Central memory CD8-positive, alpha-beta T cell (primary cell): ENCODE results near the gene INSR.

Source experiments
- ATAC-seq: fragments of 150-1000 bp; cut with Tn5 transposase; replicated peaks from 2 replicates; pipeline ENCODE4 v1.10.0; 2022; ENCODE audit warnings: mild to moderate bottlenecking, moderate FRiP score, moderate number of reproducible peaks; ENCODE audit not compliant: poor library complexity, severe bottlenecking; ENCODE audit errors: extremely low read depth
- DNase-seq, 2 donors: peaks; one replicate each; pipeline ENCODE4 v3.0.0; 2021; ENCODE audit warnings: low spot score in 2 of 2
- H3K27ac Mint-ChIP-seq: one replicate; pipeline ENCODE4 v1.8.0; 2022; ENCODE audit warnings: low read depth, mild to moderate bottlenecking, moderate library complexity, mixed read lengths
- H3K27me3 Mint-ChIP-seq: one replicate; pipeline ENCODE4 v1.8.0; 2022; ENCODE audit warnings: mixed read lengths
- H3K36me3 Mint-ChIP-seq: one replicate; pipeline ENCODE4 v1.8.0; 2022; ENCODE audit warnings: mild to moderate bottlenecking, moderate library complexity, mixed read lengths; ENCODE audit not compliant: insufficient read depth
- H3K4me1 Mint-ChIP-seq: one replicate; pipeline ENCODE4 v1.8.0; 2022; ENCODE audit warnings: mixed read lengths
- H3K4me3 Mint-ChIP-seq: one replicate; pipeline ENCODE4 v1.8.0; 2022; ENCODE audit warnings: mild to moderate bottlenecking, moderate library complexity, mixed read lengths
- H3K9me3 Mint-ChIP-seq: one replicate; pipeline ENCODE4 v1.8.0; 2022; ENCODE audit warnings: mixed read lengths

The INSR gene

GRCh38 chr19:7187605-7188339, 106.4 kb downstream of the INSR start:
- no peaks in the 10 kb centered on the region for H3K27me3 Mint-ChIP-seq
- peak overlapping the region; percentile 83 for H3K27ac Mint-ChIP-seq
- DNase-seq (no peak), ATAC-seq (no peak)
- H3K4me3 Mint-ChIP-seq: no peak overlapping the region
- H3K9me3 Mint-ChIP-seq: no peaks in the 10 kb centered on the region
- peaks cover 16% of the 10 kb centered on the region for H3K36me3 Mint-ChIP-seq
- H3K4me1 Mint-ChIP-seq: peaks cover 51% of the 10 kb centered on the region

GRCh38 chr19:7182489-7182888, 111.7 kb downstream of the INSR start:
- no peak for ATAC-seq
- peaks cover 39% of the 10 kb centered on the region for H3K4me1 Mint-ChIP-seq
- no peaks in the 10 kb centered on the region for H3K27me3 Mint-ChIP-seq
- no peaks in the 10 kb centered on the region for H3K9me3 Mint-ChIP-seq
- peak overlapping the region; percentile 63 for H3K4me3 Mint-ChIP-seq
- H3K27ac Mint-ChIP-seq: peak overlapping the region; percentile 81
- no peak for DNase-seq
- peaks cover 14% of the 10 kb centered on the region for H3K36me3 Mint-ChIP-seq

GRCh38 chr19:7179917-7180306, 114.3 kb downstream of the INSR start:
- peaks cover 9% of the 10 kb centered on the region for H3K27me3 Mint-ChIP-seq
- no peak overlapping the region for H3K27ac Mint-ChIP-seq

GRCh38 chr19:7177926-7178325, 116.3 kb downstream of the INSR start:
- no peak overlapping the region for H3K4me3 Mint-ChIP-seq
- H3K36me3 Mint-ChIP-seq: peaks cover under 1% of the 10 kb centered on the region
- DNase-seq: no peak
- ATAC-seq: no peak
- H3K4me1 Mint-ChIP-seq: peaks cover 9% of the 10 kb centered on the region
- H3K27me3 Mint-ChIP-seq: peaks cover 9% of the 10 kb centered on the region
- H3K9me3 Mint-ChIP-seq: no peaks in the 10 kb centered on the region
- no peak overlapping the region for H3K27ac Mint-ChIP-seq

More at GRCh38 chr19:7179917-7180306, 114.3 kb downstream of the INSR start:
- ATAC-seq (no peak), DNase-seq (no peak)
- Mint-ChIP-seq H3K36me3 (peaks cover 6% of the 10 kb centered on the region), H3K4me1 (peaks cover 25% of the 10 kb centered on the region), H3K4me3 (no peak overlapping the region), H3K9me3 (no peaks in the 10 kb centered on the region)

GRCh38 chr19:7176792-7177191, 117.4 kb downstream of the INSR start:
- Mint-ChIP-seq H3K4me3 (no peak overlapping the region), H3K27me3 (peaks cover 9% of the 10 kb centered on the region), H3K4me1 (peaks cover 5% of the 10 kb centered on the region), H3K9me3 (no peaks in the 10 kb centered on the region), H3K36me3 (no peaks in the 10 kb centered on the region), H3K27ac (peak overlapping the region; percentile 61)
- ATAC-seq (no peak), DNase-seq (no peak)

- H3K4me3 Mint-ChIP-seq: no peak overlapping the region
Observed at GRCh38 chr19:7172794-7173193, 121.4 kb downstream of the INSR start.

GRCh38 chr19:7170983-7171382, 123.2 kb downstream of the INSR start:
- H3K36me3 Mint-ChIP-seq: peaks cover 2% of the 10 kb centered on the region
- no peak overlapping the region for H3K27ac Mint-ChIP-seq
- H3K9me3 Mint-ChIP-seq: no peaks in the 10 kb centered on the region
- H3K27me3 Mint-ChIP-seq: no peaks in the 10 kb centered on the region
- DNase-seq: no peak
- no peaks in the 10 kb centered on the region for H3K4me1 Mint-ChIP-seq
- no peak for ATAC-seq
- no peak overlapping the region for H3K4me3 Mint-ChIP-seq

More at GRCh38 chr19:7172794-7173193, 121.4 kb downstream of the INSR start:
- no peak overlapping the region for H3K27ac Mint-ChIP-seq
- ATAC-seq (no peak), DNase-seq (no peak)
- H3K27me3 Mint-ChIP-seq: peaks cover 9% of the 10 kb centered on the region
- no peaks in the 10 kb centered on the region for H3K9me3 Mint-ChIP-seq
- H3K4me1 Mint-ChIP-seq: no peaks in the 10 kb centered on the region
- no peaks in the 10 kb centered on the region for H3K36me3 Mint-ChIP-seq

- DNase-seq (no peak), ATAC-seq (no peak)
- no peaks in the 10 kb centered on the region for H3K9me3 Mint-ChIP-seq
- no peak overlapping the region for H3K4me3 Mint-ChIP-seq
- peaks cover 4% of the 10 kb centered on the region for H3K36me3 Mint-ChIP-seq
- no peaks in the 10 kb centered on the region for H3K27me3 Mint-ChIP-seq
- H3K4me1 Mint-ChIP-seq: no peaks in the 10 kb centered on the region
- no peak overlapping the region for H3K27ac Mint-ChIP-seq
Observed at GRCh38 chr19:7168941-7169340, 125.3 kb downstream of the INSR start.

- no peaks in the 10 kb centered on the region for H3K27me3 Mint-ChIP-seq
Observed at GRCh38 chr19:7161292-7161691, 132.9 kb downstream of the INSR start.

GRCh38 chr19:7159105-7159933, 134.9 kb downstream of the INSR start:
- ATAC-seq (no peak), DNase-seq (no peak)
- no peaks in the 10 kb centered on the region for H3K9me3 Mint-ChIP-seq
- no peaks in the 10 kb centered on the region for H3K27me3 Mint-ChIP-seq
- H3K4me1 Mint-ChIP-seq: no peaks in the 10 kb centered on the region
- no peak overlapping the region for H3K27ac Mint-ChIP-seq
- H3K4me3 Mint-ChIP-seq: no peak overlapping the region
- no peaks in the 10 kb centered on the region for H3K36me3 Mint-ChIP-seq

More at GRCh38 chr19:7161292-7161691, 132.9 kb downstream of the INSR start:
- Mint-ChIP-seq H3K36me3 (peaks cover 1% of the 10 kb centered on the region), H3K9me3 (no peaks in the 10 kb centered on the region), H3K4me1 (no peaks in the 10 kb centered on the region), H3K27ac (no peak overlapping the region), H3K4me3 (no peak overlapping the region)
- ATAC-seq (no peak), DNase-seq (no peak)

GRCh38 chr19:7153022-7153421, 141.2 kb downstream of the INSR start:
- ATAC-seq: no peak
- no peak for DNase-seq
- peak overlapping the region; percentile 22 for H3K27ac Mint-ChIP-seq
- peaks cover 5% of the 10 kb centered on the region for H3K36me3 Mint-ChIP-seq
- peaks cover 6% of the 10 kb centered on the region for H3K9me3 Mint-ChIP-seq
- H3K4me1 Mint-ChIP-seq: no peaks in the 10 kb centered on the region
- peak overlapping the region; percentile 8 for H3K4me3 Mint-ChIP-seq
- H3K27me3 Mint-ChIP-seq: no peaks in the 10 kb centered on the region

- H3K9me3 Mint-ChIP-seq: peaks cover 6% of the 10 kb centered on the region
- peak overlapping the region; percentile 22 for H3K27ac Mint-ChIP-seq
- H3K27me3 Mint-ChIP-seq: no peaks in the 10 kb centered on the region
Observed at GRCh38 chr19:7152568-7152967, 141.6 kb downstream of the INSR start.

More at GRCh38 chr19:7152568-7152967, 141.6 kb downstream of the INSR start:
- H3K4me3 Mint-ChIP-seq: no peak overlapping the region
- DNase-seq (no peak), ATAC-seq (no peak)
- H3K36me3 Mint-ChIP-seq: peaks cover 5% of the 10 kb centered on the region
- no peaks in the 10 kb centered on the region for H3K4me1 Mint-ChIP-seq
